Tibial nerve (tissue), 3 donors: ENCODE measurements around the gene SCAPER.

ENCODE experiments used
- POLR2A ChIP-seq, 2 donors: fragments of 450-650 bp; IDR thresholded peaks; one replicate each; pipeline ENCODE4 v1.6.1; 2017; ENCODE audit warnings: antibody characterized with exemption in 2 of 2, mild to moderate bottlenecking in 2 of 2, moderate library complexity in 2 of 2
- TF ChIP-seq, protein P1 (sequence below), 5 experiments: fragments of 200-600 bp in 3 of 5; fragments of 450-650 bp in 2 of 5; sonication (generic) in 3 of 5; IDR thresholded peaks; one replicate each; pipeline ENCODE4 v1.5.1; 2016 to 2019; ENCODE audit warnings: antibody characterized with exemption in 5 of 5, mild to moderate bottlenecking in 3 of 5, moderate library complexity in 2 of 5

DNA sequence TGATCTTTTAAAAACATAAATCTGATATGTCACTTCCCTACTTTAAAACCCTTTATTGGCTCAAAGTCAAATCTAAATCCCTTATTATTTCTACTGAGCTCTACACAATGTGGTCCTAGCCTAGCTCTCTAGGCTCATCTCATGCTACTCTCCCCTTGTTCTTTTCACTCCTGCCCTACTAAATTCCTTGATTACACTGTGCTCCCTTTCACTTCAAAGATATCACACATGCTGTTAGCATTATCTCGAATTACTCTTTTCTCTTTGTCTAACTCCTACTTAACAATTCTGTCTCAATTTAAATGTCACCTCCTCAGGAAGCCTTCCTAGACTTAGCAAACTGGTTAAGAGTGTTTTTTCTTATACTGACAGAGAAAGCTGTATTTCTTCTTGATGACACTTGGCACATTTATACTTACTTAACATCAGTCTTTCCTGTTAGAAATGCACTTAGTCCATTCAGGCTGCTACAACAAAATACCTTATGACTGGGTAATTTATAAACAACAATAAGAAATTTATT is 102.0 kb downstream of the SCAPER start:
- TF ChIP-seq, protein P1, sequence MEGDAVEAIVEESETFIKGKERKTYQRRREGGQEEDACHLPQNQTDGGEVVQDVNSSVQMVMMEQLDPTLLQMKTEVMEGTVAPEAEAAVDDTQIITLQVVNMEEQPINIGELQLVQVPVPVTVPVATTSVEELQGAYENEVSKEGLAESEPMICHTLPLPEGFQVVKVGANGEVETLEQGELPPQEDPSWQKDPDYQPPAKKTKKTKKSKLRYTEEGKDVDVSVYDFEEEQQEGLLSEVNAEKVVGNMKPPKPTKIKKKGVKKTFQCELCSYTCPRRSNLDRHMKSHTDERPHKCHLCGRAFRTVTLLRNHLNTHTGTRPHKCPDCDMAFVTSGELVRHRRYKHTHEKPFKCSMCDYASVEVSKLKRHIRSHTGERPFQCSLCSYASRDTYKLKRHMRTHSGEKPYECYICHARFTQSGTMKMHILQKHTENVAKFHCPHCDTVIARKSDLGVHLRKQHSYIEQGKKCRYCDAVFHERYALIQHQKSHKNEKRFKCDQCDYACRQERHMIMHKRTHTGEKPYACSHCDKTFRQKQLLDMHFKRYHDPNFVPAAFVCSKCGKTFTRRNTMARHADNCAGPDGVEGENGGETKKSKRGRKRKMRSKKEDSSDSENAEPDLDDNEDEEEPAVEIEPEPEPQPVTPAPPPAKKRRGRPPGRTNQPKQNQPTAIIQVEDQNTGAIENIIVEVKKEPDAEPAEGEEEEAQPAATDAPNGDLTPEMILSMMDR (IDR thresholded peaks at IDR 0.05), result no peak
- TF ChIP-seq POLR2A (IDR thresholded peaks at IDR 0.05), result no peak
